ENCODE data around the gene TWF1.
"Not testable (repeated sequence)": the region's sequence is repeated elsewhere in the genome, so short reads cannot be mapped to it uniquely, and the experiment has no call there.

TWF1 gene

DNA sequence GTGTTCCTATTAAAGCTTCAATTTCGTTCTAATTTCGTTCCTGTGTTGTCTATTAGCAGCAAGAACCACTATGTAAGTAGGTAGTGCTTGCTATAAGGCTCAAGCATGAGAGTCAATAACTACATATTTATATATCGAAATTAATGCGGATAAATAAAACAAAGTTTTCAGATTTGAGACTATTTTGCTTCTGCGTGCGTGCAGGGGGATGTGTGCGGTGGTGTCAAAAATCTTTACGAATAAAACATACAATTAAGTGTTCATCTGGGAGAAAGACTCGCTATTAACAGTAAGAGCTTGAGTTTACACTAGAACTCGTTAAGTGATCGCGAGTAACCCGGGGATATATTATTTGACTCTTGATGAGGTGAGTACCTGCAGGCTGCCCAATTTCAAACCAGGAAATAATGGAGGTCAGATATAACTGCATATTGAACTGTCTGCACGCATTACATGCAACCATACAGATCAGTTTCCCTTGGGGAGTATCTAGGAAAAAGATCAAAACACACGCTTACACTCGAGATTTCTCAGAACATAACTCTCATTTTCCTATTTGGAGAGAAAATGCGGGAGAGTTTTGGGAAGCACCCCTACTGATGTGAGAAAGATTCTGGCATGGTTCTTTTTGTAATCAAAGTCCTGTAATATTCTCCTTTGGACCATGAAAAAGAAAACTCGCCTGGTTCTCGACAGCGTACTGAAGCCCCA is 813 bp downstream of the TWF1 start:
- no peak for DNase-seq (ENCODE audit: low read depth in 2 of 2)

DNA sequence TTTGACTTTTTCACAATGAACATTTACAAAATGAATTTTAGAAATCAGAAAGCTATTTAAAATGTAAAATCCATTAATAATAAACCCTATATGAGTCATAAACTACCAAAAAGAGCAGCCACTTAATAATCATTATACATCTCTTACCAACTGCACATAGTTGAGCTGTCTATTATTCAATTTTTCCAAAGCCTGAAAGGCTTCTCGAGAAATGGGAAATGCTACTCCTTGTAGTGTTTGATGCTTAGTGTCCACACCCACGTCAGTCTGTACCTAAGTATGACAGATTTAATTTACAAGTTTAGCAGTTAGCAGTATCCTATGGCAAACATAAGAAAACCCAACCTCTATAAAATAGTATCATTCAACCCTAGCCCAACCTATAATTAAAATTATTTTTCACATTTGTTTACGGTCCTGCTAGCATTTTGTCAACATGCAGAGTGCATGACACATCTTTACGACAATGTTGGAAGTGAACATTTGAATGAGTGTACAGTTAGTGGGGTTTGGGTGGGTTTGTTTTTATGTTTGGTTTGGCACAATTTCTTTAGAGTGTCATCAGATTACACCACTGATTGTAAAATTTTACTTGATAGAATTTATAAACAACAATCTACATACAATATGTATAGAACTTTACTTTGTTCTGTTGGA is 8.4 kb downstream of the TWF1 start:
- no peak for DNase-seq (ENCODE audit: low read depth in 2 of 2)

DNA sequence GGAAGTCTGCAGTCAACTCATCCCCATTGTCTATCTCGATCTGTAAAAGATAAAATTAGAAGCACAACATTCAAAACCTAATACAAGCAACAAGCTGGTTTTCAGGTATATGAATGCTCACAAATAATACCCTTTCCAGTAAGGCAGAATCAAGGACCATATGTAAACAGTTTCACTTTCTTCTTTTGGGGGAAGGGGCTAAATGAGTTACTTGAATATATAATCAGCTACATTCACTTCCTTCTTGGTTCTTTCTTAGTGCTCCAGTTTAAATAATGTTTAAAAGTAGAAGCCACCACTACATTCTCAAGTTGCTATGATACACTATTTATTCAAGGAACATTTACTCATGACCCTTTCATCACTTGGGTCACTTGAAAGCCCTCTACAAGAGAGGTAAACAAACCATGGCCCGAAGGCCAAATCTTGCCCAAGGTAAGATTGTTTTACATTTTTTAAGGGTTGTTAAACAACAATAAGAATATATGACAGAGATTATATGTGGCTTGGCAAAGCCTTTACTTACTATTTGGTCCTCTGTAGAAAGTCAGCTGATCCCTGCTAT is 10.3 kb downstream of the TWF1 start:
- no peak for DNase-seq (ENCODE audit: low read depth in 2 of 2)

DNA sequence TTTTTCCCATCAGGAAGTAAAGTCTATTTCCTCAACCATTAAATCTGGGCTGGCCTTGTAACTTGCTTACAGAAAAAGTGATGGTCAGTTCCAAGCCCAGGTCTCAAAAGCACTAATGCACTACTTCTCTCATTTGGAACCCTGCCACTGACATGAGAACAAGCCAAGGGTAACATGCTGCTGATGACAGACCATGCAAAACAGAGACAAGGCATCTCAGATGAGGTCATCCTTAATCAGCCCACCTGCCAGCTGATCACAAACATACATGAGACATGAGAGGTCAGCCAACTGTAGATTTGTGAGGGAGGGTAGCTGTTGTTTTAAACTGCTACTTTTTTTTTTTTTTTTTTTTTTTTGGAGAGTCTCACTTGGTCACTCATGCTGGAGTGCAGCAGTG is 16.2 kb downstream of the TWF1 start:
- DNase-seq (ENCODE audit: low read depth in 2 of 2) = no peak

DNA sequence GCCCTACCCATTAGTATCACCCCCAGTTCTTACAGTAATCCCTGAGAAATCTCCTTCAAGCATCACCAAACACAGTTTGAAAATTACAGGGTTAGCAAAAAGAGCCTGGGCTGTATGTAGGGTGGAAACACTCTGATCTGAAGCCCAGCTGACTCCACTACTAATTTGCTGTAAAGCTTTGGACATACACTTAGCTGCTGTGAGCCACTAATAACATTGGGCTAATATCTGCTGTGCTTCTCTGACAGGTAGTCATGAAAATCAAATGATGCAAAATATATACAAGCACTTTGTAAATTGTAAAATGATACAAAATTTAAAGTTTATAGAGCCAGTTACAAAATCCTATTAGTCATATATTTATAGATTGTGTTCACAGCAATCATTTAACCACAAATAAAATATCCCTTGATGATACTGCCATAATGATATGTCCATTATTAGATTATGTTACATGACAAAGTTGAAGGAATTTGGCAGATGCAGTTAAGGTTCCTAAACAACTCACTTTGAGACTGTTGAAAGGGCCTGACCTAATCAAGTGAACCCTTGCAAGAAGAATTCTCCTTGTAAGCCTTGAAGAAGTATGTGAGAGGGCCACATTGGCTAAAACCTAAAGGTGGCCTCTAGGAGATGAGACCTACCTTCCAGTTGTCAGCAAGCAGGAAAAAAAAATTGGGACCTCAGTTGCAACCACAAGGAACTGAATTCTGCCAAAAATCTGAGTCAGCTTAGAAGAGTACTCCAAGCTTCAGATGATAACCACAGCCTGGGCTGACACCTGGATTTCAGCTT is 19.0 kb downstream of the TWF1 start:
- no peak for DNase-seq (ENCODE audit: low read depth in 2 of 2)

DNA sequence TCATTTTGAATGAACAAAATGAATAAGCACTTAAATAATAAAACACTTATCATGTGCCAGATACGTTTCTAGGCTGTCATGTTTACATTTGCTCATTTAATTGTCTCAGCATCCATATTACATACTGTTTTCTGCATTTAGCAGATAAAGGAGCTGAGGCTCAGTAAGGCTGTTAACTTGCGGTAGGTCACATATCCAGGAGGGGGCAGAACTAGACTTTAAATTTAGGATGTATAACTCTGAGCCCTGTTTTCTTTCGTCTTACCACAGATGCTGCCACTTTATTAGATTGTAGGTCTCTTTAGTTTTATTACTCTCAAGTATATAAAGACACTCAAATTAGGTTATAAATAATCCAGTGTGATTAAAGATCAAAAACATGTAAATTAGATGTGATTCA is 29.6 kb downstream of the TWF1 start:
- no peak for DNase-seq (ENCODE audit: low read depth in 2 of 2)

DNA sequence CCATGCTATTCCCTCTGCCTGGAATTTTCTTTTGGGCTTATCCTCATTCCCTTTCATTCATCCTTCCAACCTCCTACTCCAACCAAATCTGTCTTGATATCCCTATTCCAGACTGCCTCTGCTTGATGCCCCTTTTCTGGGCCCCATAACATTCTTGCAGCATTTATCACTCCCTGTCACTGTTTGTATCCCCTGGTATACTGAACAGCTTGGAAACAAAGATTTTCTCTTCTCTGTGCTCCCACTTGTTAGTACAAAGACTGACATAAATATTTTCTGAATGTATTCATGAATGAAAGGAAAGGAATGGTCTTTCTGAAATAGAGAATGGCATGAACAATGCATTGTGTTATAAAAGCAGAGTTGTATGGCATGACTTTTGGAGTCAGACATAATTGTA is 39.8 kb downstream of the TWF1 start:
- no peak for DNase-seq (ENCODE audit: low read depth in 2 of 2)

DNA sequence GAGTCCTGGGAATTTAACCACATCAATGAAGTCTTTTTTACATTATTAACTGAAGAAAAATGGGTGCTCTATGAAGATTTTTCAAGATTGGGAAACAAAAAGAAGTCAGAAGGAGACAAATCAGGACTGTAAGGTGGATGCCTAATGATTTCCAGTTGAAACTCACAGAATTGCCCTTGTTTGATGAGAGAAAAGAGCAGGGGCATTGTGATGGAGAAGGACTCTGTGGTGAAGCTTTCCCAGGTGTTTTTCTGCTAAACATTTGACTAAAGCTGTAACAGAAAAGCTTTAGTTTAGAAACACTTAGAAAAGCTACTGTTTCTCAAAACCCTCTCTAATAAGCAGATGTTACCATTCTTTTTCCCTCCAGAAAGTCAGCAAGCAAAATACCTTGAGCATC is 41.6 kb downstream of the TWF1 start:
- DNase-seq (ENCODE audit: low read depth in 2 of 2) = no peak

DNA sequence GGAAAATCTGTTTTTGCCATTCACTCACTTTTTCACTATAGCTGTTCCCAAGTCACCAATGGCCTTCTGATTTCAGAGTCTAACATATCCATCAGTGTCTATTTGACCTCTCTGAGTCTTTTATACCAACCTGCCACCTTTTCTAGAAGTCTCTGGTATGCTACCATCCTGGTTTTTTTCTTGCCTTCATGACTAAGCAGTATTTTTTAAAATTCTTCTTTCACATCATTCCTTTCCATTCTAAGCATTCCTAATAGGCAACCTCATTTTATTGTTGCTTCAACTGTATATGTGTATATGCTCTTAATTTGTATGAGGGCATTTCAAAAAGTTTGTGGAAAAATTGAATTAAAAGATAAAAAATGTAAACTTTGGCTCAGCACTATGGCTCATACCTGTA is 42.3 kb downstream of the TWF1 start:
- no peak for DNase-seq (ENCODE audit: low read depth in 2 of 2)

DNA sequence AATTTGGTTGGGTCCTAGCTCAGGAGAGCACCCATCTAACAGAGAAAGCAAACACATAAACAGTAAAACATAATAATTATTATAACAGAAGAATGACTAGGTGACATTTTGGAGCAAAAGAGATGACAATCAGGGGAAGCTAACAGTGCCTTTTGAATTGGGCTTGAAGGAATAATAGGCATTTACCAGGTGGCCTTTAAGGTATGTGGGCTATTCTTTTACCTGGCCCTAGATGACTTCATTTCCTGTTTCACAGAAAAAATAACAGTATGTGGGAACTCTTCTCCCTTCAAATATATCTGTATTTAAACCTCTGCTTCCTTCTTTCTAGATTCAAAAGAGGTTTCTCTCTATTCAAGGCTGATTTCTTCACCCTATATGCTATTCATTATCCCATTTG is 43.5 kb downstream of the TWF1 start:
- DNase-seq (ENCODE audit: low read depth in 2 of 2) = no peak

DNA sequence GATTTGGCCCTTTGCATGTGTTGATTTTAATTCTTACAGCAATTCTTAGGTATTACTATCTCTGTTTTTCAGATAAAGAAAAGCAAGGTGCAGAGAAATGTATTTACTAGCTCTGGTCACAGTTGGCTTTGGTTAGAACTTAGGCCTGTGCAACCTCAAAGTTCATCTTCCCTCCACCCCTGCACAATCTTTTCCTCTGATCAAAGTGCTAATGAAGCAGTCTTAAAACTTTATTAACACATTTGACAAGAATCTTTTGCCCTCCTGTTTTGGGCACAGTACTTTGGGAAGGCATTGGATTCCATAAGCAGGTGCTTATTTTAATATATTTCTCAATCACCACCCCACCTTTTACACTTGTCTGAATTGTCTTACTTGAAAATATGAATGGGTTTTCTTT is 44.6 kb downstream of the TWF1 start:
- DNase-seq (ENCODE audit: low read depth in 2 of 2) = no peak

DNA sequence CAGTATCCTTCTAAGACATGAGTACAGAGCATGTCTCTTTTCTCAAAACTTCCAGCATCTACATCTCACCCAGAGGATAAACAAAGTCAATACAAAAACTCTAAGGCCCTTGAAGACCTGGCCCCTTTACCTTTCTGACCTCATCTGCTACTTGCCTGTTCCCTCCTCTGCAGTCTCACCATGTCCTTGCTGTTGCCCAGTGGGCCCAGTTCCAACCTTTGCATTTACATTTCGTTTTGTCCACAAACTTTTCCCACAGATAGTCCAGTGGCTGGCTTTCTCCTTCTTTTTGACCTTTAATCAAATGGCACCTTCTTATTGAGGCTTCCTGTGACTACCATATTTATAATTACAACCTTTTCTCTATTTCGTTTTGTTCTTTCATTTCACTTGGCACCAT is 45.7 kb downstream of the TWF1 start:
- DNase-seq (ENCODE audit: low read depth in 2 of 2) = no peak

DNA sequence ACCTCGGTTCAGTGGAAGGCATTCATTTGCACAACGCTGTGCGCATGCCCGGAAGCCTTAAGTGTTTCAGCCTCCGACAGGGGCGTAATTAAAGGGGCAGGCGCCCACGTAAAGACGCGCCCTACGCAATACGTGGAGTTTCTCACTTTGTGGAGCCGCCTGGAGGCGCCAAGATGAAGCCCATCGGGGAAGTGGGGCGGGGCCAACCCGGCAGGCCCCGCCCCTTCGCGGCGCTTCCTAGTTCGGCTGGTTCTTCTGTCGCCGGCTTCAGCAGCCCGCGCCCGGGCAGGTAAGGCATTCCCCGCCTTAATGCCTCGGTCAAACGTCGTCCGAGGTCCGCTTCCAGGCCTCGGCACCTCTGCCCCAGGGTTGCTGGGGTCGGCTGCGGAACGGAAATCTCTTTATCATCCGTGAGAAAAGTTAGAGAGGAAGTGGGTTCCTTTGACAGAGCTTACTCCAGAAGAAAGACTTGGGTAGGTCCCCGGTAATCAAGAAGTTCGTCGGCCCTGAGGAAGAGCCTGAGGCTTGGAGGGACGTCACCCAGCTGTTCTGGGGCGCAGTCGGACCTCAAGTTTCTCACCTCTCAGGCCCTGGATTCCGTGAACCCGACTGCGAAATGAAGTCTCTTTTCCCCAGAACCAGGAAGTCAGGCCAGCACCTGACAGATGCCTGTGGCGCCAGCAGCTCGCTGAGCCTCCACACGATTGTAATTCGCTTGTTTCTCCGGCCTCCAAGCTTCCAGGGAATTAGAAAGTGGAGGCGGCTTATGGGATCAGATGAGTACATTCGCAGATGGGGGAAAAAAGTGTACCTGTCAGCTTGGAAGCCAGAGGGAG is 47.2 kb downstream of the TWF1 start, which contains the start of the genes IRAK4 and PUS7L:
Gene IRAK4 (plus strand): TSS at position 224 of the 836 bp plus-strand sequence. CDS start 9,161 bp downstream, outside the sequence.
Gene PUS7L (minus strand): TSS at position 63 of the 836 bp plus-strand sequence. CDS start 3,545 bp downstream, outside the sequence.
- peak; percentile 86 to 89 for DNase-seq (ENCODE audit: low read depth in 2 of 2)

DNA sequence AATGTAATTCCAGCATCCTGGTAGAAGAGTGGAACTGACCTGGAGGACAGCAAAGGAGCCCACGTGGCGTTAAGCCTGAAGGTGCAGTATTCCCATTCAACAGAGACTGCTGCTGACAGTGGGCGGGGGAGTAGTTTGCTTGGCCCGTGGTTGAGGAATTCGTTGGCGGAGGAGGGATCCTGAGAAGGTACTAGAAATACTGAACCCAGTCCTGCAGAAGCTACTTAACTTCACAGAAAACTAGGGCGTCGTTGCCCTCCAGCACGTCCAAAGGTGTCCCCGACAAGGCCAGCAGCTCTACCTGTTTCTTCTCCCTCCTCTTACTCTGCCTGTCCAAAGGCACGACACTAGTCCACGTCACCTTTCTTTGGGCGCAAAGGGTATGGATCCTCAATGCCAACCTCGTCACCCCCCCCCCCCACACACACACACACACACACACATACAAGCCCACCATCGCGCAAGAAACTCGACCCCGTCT is 47.8 kb downstream of the TWF1 start:
- peak in 1 of 2 donors; percentile 9 for DNase-seq (ENCODE audit: low read depth in 2 of 2)

DNA sequence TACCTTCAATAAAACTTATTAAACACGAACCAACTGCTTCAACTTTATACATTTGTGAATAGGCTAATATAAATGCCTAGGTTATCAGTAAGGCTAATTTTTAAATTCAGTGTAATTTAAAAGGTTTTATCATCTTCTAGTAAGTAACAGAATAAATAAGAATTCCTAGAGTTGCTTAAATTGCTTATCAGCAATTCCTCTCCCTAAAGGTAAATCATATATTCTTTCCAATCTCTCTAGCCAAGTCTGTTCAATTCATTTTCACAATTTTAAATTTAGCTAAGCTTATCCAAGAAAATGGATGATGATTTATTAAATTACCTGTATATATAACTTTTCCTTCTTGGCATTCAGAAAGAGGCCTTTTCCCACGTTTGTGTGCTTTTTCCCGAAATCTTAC is 52.1 kb downstream of the TWF1 start:
- no peak for DNase-seq (ENCODE audit: low read depth in 2 of 2)

DNA sequence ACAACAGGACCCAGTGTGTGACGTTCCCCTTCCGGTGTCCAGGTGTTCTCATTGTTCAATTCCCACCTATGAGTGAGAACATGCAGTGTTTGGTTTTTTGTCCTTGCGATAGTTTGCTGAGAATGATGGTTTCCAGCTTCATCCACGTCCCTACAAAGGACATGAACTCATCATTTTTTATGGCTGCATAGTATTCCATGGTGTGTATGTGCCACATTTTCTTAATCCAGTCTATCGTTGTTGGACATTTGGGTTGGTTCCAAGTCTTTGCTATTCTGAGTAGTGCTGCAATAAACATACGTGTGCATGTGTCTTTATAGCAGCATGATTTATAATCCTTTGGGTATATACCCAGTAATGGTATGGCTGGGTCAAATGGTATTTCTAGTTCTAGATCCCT is 54.8 kb downstream of the TWF1 start:
- DNase-seq (ENCODE audit: low read depth in 2 of 2) = not testable (repeated sequence)

DNA sequence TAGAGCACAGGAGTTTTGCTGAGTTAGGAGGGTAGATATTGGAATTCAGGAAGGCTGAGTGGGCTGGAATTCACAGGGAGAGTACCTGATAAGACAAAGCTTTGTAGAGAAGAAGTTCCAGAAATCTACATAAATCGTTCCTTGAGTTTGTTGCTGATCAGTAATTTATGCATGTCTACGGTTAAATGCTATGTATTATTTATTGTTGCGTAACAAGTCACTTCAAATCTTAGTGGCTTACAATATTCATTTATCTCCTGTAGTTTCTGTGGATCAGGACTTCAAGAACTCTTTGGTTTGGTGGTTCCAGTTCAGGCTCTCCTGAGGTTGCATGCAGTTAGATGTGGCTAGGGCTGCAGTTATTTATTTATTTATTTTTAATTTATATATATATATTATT is 55.3 kb downstream of the TWF1 start:
- no peak for DNase-seq (ENCODE audit: low read depth in 2 of 2)

DNA sequence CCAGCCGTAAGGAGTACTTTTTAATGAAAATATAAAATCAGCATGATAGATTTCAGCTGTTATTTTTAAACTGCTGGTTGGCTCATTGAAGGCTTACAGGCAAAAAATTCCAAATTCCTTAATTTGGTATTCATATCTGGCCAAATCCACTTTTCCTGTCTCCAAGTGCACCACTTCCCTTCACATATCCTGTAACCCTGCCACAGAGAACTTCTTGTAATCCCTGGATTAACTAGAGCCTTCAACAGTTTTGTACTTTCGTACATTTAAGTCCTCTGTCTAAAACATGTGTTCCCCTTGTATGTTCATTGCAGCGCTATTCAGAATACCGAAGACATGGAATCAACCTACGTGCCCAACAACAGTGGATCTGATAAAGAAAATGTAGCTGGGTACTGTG is 57.1 kb downstream of the TWF1 start:
- no peak for DNase-seq (ENCODE audit: low read depth in 2 of 2)

DNA sequence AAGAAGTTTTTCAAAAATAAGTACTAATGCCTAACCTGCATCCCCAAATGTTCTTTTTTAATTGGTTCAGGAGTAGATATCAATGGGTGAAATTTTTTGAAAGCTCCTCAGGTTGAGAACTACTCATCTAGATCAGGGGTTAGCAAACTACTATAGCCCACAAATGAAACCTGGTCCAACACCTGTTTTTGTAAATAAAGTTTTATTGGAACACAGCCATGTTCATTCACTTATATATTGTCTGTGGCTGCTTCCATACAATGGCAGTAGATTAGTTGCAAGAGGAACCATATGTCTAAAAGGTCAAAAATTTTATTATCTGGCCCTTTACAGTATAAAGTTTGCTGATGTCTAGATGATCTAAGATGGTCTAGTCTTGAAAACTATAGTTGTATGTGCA is 61.3 kb downstream of the TWF1 start:
- no peak for DNase-seq (ENCODE audit: low read depth in 2 of 2)

Measured in stimulated activated CD4-positive, alpha-beta T cell treated with anti-CD3 and anti-CD28 coated beads, Interleukin-4, amount 100 ng/mL, for 48 hours (primary cell).